ENCODE results near the gene RIMBP2. TPM values are rescaled to one million over a fixed set of nuclear protein-coding genes. Genes with fewer than 3 reads are reported as not detected.

RIMBP2 gene
- total and polyA plus RNA-seq, 4 donors, result 0.39 to 1.0 TPM; not detected in 2

DNA sequence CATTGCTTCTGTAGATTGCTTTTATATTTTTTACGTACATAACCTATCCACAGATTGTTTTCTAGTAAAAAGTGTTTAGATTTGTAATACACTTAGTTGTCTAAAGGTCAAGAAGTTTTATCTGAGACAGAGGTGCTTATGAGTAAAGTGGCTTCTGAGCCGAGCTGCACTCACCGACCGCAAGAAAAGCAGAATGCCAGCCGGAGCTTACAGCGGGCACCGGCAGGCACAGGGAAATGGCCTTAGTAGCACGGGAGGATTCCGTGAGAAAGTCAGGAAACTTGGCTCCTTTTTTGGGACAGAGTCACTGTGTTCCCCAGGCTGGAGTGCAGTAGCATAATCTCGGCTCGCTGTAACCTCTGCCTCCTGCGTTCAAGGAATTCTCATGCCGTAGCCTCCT lies 348.6 kb downstream of the RIMBP2 start:
- no peaks in the 10 kb centered on the region for H3K4me1 ChIP-seq (ENCODE audit: control insufficient read depth in 1 of 2, insufficient read depth in 2 of 2, low read length in 2 of 2)
- DNase-seq, result no peak
- H3K9me3 ChIP-seq (ENCODE audit: control insufficient read depth, low read length), result no peaks in the 10 kb centered on the region
- intact Hi-C loops (cut with DNase I), result no loop called here
- no peaks in the 10 kb centered on the region for H3K27me3 ChIP-seq (ENCODE audit: control insufficient read depth in 1 of 2, insufficient read depth in 2 of 2, low read length in 1 of 2)
- no peak overlapping the region for H3K4me3 ChIP-seq (ENCODE audit: low read length in 2 of 2)
- no peak overlapping the region for H3K27ac ChIP-seq (ENCODE audit: low read depth in 1 of 2, low read length in 2 of 2)
- no peak for ATAC-seq (ENCODE audit: low FRiP score)
- no peaks in the 10 kb centered on the region for H3K36me3 ChIP-seq (ENCODE audit: control insufficient read depth in 1 of 2, insufficient read depth in 2 of 2, low read length in 1 of 2)
- WGBS, 2 donors, result 87 to 88% methylated on average over 13 of the region's 13 CpGs

- no peak for ATAC-seq (ENCODE audit: low FRiP score)
- no peak for DNase-seq
- H3K4me1 ChIP-seq (ENCODE audit: control insufficient read depth in 1 of 2, insufficient read depth in 2 of 2, low read length in 2 of 2), result no peaks in the 10 kb centered on the region
- intact Hi-C loops (cut with DNase I), result no loop called here
- no peak overlapping the region for H3K27ac ChIP-seq (ENCODE audit: low read depth in 1 of 2, low read length in 2 of 2)
- H3K4me3 ChIP-seq (ENCODE audit: low read length in 2 of 2), result no peak overlapping the region
- 76% methylated on average over 2 of the region's 2 CpGs for WGBS, 2 donors
- H3K9me3 ChIP-seq (ENCODE audit: control insufficient read depth, low read length), result no peaks in the 10 kb centered on the region
- no peaks in the 10 kb centered on the region for H3K27me3 ChIP-seq (ENCODE audit: control insufficient read depth in 1 of 2, insufficient read depth in 2 of 2, low read length in 1 of 2)
- no peaks in the 10 kb centered on the region for H3K36me3 ChIP-seq (ENCODE audit: control insufficient read depth in 1 of 2, insufficient read depth in 2 of 2, low read length in 1 of 2)
These were observed 349.1 kb downstream of the RIMBP2 start for GRCh38 chr12:130367003-130367402.

DNA sequence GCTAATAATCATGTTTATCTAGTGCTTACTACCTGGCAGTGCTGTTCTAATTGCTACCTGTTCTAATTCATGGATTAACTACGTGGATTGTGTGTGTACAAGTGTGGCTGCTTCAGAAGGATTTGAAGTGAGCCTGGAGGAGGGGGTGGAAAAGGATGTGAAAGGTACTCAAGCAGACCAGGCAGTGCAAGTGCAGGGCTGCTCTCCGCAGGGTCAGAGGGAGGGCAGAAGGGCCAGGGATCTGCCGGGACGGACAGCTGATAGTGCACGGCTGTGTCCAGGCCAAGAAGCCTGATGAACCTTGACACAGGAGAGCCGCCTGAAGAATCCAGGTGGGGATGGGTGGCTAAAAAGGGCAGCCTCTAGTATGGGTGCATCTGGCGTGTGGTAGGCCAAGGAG lies 349.9 kb downstream of the RIMBP2 start:
- no peak overlapping the region for H3K27ac ChIP-seq (ENCODE audit: low read depth in 1 of 2, low read length in 2 of 2)
- H3K36me3 ChIP-seq (ENCODE audit: control insufficient read depth in 1 of 2, insufficient read depth in 2 of 2, low read length in 1 of 2), result no peaks in the 10 kb centered on the region
- intact Hi-C loops (cut with DNase I), result no loop called here
- no peak for ATAC-seq (ENCODE audit: low FRiP score)
- H3K4me3 ChIP-seq (ENCODE audit: low read length in 2 of 2), result no peak overlapping the region
- H3K4me1 ChIP-seq (ENCODE audit: control insufficient read depth in 1 of 2, insufficient read depth in 2 of 2, low read length in 2 of 2), result no peaks in the 10 kb centered on the region
- 58% methylated on average over 7 of the region's 7 CpGs for WGBS, 2 donors
- DNase-seq, result no peak
- H3K9me3 ChIP-seq (ENCODE audit: control insufficient read depth, low read length), result no peaks in the 10 kb centered on the region
- H3K27me3 ChIP-seq (ENCODE audit: control insufficient read depth in 1 of 2, insufficient read depth in 2 of 2, low read length in 1 of 2), result no peaks in the 10 kb centered on the region

DNA sequence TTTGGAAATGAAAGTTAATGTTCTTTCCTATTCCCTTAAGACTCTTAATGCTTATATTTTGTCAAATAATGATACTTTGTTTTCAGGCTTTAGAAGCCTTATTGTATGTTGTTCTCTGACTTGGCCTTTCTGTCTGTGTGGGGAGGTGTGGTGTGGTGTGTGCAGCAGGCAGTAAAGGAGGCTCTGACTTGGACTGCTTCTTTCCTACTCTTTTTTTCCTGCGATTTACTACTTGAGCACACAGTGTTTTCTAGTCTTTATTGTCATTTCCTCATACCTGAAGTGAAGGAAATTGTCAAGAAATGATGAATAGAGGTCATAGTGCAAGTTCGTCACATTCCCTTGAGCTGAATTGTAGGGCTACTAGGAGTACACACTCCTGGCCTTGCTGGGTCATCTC lies 351.5 kb downstream of the RIMBP2 start:
- intact Hi-C loops (cut with DNase I), result no loop called here
- H3K27me3 ChIP-seq (ENCODE audit: control insufficient read depth in 1 of 2, insufficient read depth in 2 of 2, low read length in 1 of 2), result no peaks in the 10 kb centered on the region
- no peaks in the 10 kb centered on the region for H3K36me3 ChIP-seq (ENCODE audit: control insufficient read depth in 1 of 2, insufficient read depth in 2 of 2, low read length in 1 of 2)
- H3K4me1 ChIP-seq (ENCODE audit: control insufficient read depth in 1 of 2, insufficient read depth in 2 of 2, low read length in 2 of 2), result no peaks in the 10 kb centered on the region
- H3K9me3 ChIP-seq (ENCODE audit: control insufficient read depth, low read length), result no peaks in the 10 kb centered on the region
- no peak for DNase-seq
- H3K4me3 ChIP-seq (ENCODE audit: low read length in 2 of 2), result no peak overlapping the region
- H3K27ac ChIP-seq (ENCODE audit: low read depth in 1 of 2, low read length in 2 of 2), result no peak overlapping the region
- 71 to 78% methylated on average over 2 of the region's 2 CpGs for WGBS, 2 donors
- ATAC-seq (ENCODE audit: low FRiP score), result no peak

DNA sequence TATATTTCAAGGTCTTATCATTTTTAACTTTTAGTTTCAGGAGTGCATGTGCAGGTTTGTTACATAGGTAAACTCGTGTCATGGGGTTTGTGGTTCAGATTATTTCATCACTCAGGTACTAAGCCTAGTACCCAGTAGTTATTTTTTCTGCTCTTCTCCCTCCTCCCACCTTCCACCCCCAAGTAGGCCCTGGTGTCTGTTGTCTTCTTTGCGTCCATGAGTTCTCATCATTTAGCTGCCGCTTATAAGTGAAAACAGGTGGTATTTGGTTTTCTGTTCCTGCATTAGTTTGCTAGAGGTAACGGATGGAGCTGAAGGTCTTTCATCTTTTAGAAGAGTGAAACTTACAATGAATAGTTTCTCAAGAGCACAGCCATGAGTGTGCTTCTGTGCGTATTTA lies 354.0 kb downstream of the RIMBP2 start:
- H3K27ac ChIP-seq (ENCODE audit: low read depth in 1 of 2, low read length in 2 of 2), result no peak overlapping the region
- H3K36me3 ChIP-seq (ENCODE audit: control insufficient read depth in 1 of 2, insufficient read depth in 2 of 2, low read length in 1 of 2), result no peaks in the 10 kb centered on the region
- no peak for ATAC-seq (ENCODE audit: low FRiP score)
- DNase-seq, result no peak
- H3K4me3 ChIP-seq (ENCODE audit: low read length in 2 of 2), result no peak overlapping the region
- no peaks in the 10 kb centered on the region for H3K4me1 ChIP-seq (ENCODE audit: control insufficient read depth in 1 of 2, insufficient read depth in 2 of 2, low read length in 2 of 2)
- intact Hi-C loops (cut with DNase I), result no loop called here
- no peaks in the 10 kb centered on the region for H3K9me3 ChIP-seq (ENCODE audit: control insufficient read depth, low read length)
- H3K27me3 ChIP-seq (ENCODE audit: control insufficient read depth in 1 of 2, insufficient read depth in 2 of 2, low read length in 1 of 2), result no peaks in the 10 kb centered on the region
- WGBS, 2 donors, result 54 to 65% methylated on average over 5 of the region's 5 CpGs

DNA sequence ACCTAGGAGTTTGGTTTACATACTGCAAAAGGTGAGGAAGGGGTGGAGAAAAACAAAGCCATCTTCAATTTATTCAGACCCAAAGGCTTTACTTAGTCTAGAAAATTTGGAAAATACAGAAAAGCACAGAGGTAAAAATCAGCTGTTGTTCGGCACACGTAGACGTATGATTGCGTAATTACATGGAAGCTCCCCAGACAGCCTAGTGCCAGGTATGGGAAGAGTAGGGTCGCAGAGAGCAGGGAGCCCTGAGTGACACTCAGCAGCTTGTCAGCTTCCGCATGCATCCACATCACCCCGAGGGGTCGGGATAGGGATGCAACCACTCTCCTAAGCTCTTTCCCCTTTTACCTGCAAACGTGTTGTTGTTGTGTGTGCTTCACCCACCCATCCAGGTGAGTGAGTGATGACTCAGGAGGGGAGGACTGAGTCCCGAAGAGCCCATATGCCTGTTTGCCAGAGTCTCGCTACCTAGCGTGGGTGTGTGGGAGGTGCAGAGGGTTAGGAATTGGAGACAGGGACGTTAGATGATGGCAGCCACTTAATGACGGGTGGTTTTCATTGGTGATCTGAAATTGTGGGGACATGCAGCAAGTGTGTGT lies 358.3 kb downstream of the RIMBP2 start:
- intact Hi-C loops (cut with DNase I), result no loop called here
- no peaks in the 10 kb centered on the region for H3K4me1 ChIP-seq (ENCODE audit: control insufficient read depth in 1 of 2, insufficient read depth in 2 of 2, low read length in 2 of 2)
- H3K27ac ChIP-seq (ENCODE audit: low read depth in 1 of 2, low read length in 2 of 2), result no peak overlapping the region
- no peaks in the 10 kb centered on the region for H3K9me3 ChIP-seq (ENCODE audit: control insufficient read depth, low read length)
- ATAC-seq (ENCODE audit: low FRiP score), result no peak
- WGBS, 2 donors, result 55 to 57% methylated on average over 14 of the region's 14 CpGs
- no peak for DNase-seq
- H3K36me3 ChIP-seq (ENCODE audit: control insufficient read depth in 1 of 2, insufficient read depth in 2 of 2, low read length in 1 of 2), result no peaks in the 10 kb centered on the region
- no peaks in the 10 kb centered on the region for H3K27me3 ChIP-seq (ENCODE audit: control insufficient read depth in 1 of 2, insufficient read depth in 2 of 2, low read length in 1 of 2)
- H3K4me3 ChIP-seq (ENCODE audit: low read length in 2 of 2), result no peak overlapping the region

DNA sequence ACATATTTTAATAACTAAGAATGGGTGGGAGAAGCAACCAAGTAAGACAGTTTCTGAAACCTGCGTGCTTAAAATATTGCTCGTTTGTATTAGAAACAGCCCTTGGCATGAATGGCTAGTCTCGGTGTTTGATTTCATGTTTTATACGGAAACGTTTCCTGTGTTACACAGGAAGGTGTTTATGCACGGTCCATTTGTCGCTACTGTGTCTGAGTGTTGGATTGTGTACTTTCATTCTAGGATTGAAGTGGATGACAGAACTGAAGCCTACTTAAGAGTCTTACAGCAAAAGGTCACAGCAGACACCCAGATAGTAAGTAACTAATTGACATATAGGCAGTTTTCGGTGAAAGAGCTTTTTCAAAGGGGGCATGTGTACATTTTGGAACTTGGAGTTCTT lies 358.9 kb downstream of the RIMBP2 start:
- H3K27me3 ChIP-seq (ENCODE audit: control insufficient read depth in 1 of 2, insufficient read depth in 2 of 2, low read length in 1 of 2), result no peaks in the 10 kb centered on the region
- H3K27ac ChIP-seq (ENCODE audit: low read depth in 1 of 2, low read length in 2 of 2), result no peak overlapping the region
- intact Hi-C loops (cut with DNase I), result no loop called here
- 42 to 50% methylated on average over 8 of the region's 8 CpGs for WGBS, 2 donors
- DNase-seq (no peak), ATAC-seq (ENCODE audit: low FRiP score) (no peak)
- no peaks in the 10 kb centered on the region for H3K36me3 ChIP-seq (ENCODE audit: control insufficient read depth in 1 of 2, insufficient read depth in 2 of 2, low read length in 1 of 2)
- no peaks in the 10 kb centered on the region for H3K9me3 ChIP-seq (ENCODE audit: control insufficient read depth, low read length)
- H3K4me3 ChIP-seq (ENCODE audit: low read length in 2 of 2), result no peak overlapping the region
- H3K4me1 ChIP-seq (ENCODE audit: control insufficient read depth in 1 of 2, insufficient read depth in 2 of 2, low read length in 2 of 2), result no peaks in the 10 kb centered on the region

DNA sequence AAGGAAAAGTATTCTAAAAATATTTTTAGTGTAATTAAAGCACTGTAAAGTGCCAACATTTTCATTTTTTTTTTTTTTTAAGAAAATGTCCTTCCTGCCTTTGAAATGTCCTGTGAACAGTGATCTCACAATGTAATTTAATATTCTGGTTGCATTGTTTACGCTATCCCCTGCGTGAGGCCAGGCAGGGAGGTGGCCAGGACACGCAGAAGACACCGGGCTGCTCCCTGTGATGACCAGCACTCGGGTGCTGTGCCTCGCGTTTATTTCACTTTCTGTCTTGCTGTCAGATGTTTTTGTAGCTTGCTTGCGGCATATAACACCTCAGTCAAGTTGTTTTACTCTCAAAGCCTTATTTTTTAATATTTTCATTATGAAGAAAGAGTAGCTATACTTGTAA lies 359.9 kb downstream of the RIMBP2 start:
- H3K27ac ChIP-seq (ENCODE audit: low read depth in 1 of 2, low read length in 2 of 2), result no peak overlapping the region
- H3K9me3 ChIP-seq (ENCODE audit: control insufficient read depth, low read length), result no peaks in the 10 kb centered on the region
- no peaks in the 10 kb centered on the region for H3K27me3 ChIP-seq (ENCODE audit: control insufficient read depth in 1 of 2, insufficient read depth in 2 of 2, low read length in 1 of 2)
- 39 to 49% methylated on average over 8 of the region's 8 CpGs for WGBS, 2 donors
- H3K4me3 ChIP-seq (ENCODE audit: low read length in 2 of 2), result no peak overlapping the region
- no peaks in the 10 kb centered on the region for H3K4me1 ChIP-seq (ENCODE audit: control insufficient read depth in 1 of 2, insufficient read depth in 2 of 2, low read length in 2 of 2)
- intact Hi-C loops (cut with DNase I), result no loop called here
- no peaks in the 10 kb centered on the region for H3K36me3 ChIP-seq (ENCODE audit: control insufficient read depth in 1 of 2, insufficient read depth in 2 of 2, low read length in 1 of 2)
- ATAC-seq (ENCODE audit: low FRiP score), result no peak
- no peak for DNase-seq

DNA sequence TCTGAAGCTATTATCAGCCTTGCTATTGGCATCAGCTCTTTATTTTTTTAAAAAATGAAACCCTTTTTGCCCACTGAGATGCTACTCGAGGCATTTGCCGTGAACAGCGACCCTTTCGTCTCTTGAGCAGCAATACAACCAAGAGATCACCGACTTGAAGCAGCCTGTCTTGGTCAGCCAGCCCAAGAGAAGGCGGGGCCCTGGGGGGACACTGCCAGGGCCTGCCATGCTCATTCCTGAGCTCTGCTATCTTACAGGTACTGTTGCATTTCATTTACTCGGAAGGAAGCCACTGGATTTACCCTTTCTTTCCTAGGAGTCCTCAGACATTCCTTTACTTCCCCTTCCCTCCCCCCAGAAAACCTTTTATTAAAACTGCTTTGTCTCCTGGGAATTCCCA lies 361.7 kb downstream of the RIMBP2 start:
- ATAC-seq (ENCODE audit: low FRiP score) (no peak), DNase-seq (no peak)
- WGBS, 2 donors, result 45 to 59% methylated on average over 7 of the region's 7 CpGs
- no peak overlapping the region for H3K4me3 ChIP-seq (ENCODE audit: low read length in 2 of 2)
- H3K9me3 ChIP-seq (ENCODE audit: control insufficient read depth, low read length), result no peaks in the 10 kb centered on the region
- no peaks in the 10 kb centered on the region for H3K4me1 ChIP-seq (ENCODE audit: control insufficient read depth in 1 of 2, insufficient read depth in 2 of 2, low read length in 2 of 2)
- no peaks in the 10 kb centered on the region for H3K36me3 ChIP-seq (ENCODE audit: control insufficient read depth in 1 of 2, insufficient read depth in 2 of 2, low read length in 1 of 2)
- H3K27ac ChIP-seq (ENCODE audit: low read depth in 1 of 2, low read length in 2 of 2), result no peak overlapping the region
- no peaks in the 10 kb centered on the region for H3K27me3 ChIP-seq (ENCODE audit: control insufficient read depth in 1 of 2, insufficient read depth in 2 of 2, low read length in 1 of 2)
- intact Hi-C loops (cut with DNase I), result no loop called here
